HT-29 (cell line): ENCODE data around the gene FBLIM1. TPM values are rescaled to one million over a fixed set of nuclear protein-coding genes. Genes with fewer than 3 reads are reported as not detected.

Source experiments
- DNase-seq: peaks from one replicate; pipeline ENCODE4 v3.0.0-alpha.2; 2015; ENCODE audit warnings: low spot score
- total RNA-seq: library from RNA; depleted of rRNA; stranded (reverse); fragments of >200 nt; shearing (Covaris generic); gene quantifications from 2 replicates; pipeline ENCODE4 v1.2.3, GENCODE V29; 2014

FBLIM1 gene
- total RNA-seq, 1 experiment from 2014 or later = 18.0 TPM

DNA sequence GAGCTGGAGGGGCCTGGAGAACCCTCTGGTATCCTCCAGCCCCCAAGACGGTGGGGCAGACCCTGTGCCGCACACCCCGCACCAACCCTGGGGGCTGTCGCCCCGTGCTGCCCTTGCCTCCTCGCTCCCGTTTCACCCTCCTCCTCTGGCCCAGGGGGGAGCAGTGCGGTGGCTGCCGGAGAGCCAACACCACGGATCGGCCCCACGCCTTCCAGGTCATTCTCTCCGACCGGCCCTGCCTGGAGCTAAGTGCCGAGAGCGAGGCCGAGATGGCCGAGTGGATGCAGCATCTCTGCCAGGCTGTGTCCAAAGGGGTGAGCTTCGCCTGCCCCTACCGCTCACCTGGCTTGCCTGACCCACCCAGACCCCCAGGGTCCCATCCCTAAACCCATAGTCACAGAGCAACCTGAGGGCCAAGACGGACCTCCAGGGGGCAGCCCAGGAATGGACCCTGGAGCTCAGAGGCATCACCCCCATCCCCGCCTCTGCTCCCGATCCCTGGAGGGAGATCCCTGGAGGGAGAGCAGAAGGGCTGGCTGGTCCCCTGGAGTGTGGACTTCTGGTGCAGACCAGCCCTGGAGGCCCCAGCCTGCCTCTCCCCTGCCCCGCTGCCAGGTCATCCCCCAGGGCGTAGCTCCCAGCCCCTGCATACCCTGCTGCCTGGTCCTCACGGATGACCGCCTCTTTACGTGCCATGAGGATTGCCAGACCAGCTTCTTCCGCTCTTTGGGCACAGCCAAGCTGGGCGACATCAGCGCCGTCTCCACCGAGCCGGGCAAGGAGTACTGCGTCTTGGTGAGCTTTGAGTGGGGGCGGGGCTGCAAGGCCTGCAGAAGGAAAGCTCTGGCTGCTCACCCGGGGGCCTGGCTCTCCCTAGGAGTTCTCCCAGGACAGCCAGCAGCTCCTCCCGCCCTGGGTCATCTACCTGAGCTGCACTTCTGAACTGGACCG, 26.6 kb upstream of the FBLIM1 start:
- no peak for DNase-seq

DNA sequence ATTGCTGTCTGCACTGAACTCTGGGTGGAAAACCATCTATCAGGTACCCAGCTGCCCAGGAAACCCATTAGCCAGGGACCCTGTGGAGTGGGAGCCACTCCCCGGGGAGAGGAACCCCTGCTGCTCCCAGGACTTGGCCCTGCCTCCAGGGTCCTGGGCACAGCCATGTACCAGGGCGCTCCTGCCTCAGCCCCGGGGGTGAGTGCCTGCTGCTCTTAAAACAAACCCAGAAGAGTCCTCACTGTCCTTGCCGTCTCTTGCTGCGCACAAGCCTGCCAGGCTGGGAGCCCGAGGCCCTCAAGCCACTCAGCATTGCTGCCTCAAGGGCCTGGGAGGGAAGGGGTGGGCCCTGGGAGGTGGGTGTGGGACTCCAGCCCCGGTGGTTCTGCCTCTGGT, 25.9 kb upstream of the FBLIM1 start:
- no peak for DNase-seq

GRCh38 chr1:15733218-15733725, 25.3 kb upstream of the FBLIM1 start:
- DNase-seq = no peak

DNA sequence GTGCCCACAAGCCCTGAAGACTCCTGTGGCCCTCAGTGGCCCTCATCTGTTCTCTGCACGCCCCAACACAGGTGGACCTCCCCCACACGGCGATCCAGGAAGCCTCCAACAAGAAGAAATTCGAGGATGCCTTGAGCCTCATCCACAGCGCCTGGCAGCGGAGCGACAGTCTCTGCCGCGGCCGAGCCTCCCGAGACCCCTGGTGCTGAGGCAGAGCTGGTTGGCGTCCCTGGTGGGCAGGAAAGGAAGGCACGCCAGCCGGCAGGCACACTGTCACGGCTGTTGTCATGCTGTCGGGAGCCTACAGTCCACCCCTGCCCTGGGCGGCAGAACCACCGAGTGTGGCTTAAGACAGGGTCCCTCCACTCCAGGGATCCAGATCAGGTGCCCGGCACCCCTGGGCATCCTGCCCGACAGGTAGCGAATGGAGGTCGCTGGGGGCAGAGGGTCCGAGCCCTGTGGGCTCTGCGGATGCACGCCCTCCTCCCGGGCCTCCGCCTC, 24.8 kb upstream of the FBLIM1 start:
- DNase-seq = no peak

DNA sequence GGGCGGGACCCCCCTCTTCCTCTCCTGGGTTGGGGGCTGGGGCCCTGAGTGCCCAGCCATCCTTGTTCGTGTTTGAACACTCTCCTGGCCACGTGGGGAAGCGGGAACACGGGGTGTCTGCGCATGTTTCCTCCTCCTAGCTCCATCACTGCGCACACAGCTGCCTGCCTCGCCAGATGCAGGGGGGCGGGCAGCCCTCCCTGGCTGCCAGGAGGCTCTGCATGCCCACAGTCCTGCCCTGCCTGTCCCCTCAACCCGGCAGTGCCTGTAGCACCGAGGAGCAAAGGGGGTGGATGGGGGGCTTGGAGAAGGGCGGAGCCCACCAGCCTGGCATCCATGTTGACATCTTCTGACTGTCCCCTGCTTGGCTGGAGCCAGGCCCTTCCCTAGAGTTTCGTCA, 24.3 kb upstream of the FBLIM1 start:
- no peak for DNase-seq

DNA sequence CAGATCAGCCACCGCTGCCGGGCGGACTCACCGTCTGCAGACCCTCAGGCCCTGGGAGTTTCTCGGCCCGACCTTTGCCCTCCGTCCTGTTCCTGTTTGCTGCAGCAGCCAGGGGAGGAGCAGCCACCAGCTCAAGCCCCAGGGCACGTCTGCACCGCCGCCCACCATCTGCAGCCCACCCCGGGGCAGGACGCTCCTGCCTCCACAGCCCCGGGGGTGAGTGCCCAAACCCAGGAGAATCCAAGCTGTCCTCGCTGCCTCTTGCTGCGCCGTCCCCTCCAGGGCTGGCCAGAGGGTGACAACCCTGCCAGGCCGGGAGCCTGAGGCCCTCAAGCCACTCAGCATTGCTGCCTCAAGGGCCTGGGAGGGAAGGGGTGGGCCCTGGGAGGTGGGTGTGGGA, 23.7 kb upstream of the FBLIM1 start:
- no peak for DNase-seq

- no peak for DNase-seq
Observed at GRCh38 chr1:15735304-15736037, 23.1 kb upstream of the FBLIM1 start.

GRCh38 chr1:15736038-15736891, 22.3 kb upstream of the FBLIM1 start, which contains the start of gene SLC25A34:
SLC25A34 (plus strand) TSS chr1:15736258; CDS start chr1:15736486, 228 bp downstream.
- peak; percentile 67 for DNase-seq

GRCh38 chr1:15736892-15737261, 21.7 kb upstream of the FBLIM1 start:
- no peak for DNase-seq

DNA sequence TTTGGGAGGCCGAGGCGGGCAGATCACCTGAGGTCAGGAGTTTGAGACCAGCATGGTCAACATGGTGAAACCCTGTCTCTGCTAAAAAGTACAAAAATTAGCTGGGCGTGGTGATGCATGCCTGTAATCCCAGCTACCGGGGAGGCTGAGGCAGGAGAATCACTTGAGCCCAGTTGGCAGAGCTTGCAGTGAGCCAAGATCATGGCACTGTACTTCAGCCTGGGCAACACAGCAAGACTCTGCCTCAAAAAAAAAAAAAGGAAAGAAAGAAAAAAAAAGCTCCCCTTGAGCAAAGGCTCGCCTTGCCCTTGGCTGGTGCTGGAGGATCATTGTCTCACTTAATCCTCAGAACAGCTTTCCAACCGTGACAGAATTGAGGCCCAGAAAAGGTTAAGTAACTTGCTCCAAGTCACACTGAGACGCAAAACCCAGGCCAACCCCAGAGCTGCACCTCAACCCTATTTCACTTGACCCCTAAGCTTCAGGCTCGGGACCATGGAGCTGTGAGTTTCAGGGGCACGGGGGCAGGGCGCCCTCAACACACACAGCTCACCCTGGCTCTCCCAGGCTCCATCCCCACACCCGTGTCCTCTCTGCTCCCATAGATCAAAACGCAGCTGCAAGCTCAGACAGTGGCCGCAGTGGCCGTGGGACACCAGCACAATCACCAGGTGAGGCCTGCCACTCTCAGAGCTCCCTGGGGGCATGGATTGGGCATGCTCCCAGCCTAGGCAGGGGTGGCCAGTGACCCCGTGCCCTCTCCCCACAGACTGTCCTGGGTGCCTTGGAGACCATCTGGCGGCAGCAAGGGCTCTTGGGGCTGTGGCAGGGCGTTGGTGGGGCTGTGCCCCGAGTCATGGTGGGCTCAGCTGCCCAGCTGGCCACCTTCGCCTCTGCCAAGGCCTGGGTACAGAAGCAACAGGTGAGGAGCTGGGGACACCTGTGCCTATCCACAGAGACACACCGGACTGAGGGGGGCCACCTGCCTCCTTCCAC, 21.0 kb upstream of the FBLIM1 start:
- no peak for DNase-seq

- DNase-seq = no peak
Observed at GRCh38 chr1:15738416-15739113, 20.0 kb upstream of the FBLIM1 start.

DNA sequence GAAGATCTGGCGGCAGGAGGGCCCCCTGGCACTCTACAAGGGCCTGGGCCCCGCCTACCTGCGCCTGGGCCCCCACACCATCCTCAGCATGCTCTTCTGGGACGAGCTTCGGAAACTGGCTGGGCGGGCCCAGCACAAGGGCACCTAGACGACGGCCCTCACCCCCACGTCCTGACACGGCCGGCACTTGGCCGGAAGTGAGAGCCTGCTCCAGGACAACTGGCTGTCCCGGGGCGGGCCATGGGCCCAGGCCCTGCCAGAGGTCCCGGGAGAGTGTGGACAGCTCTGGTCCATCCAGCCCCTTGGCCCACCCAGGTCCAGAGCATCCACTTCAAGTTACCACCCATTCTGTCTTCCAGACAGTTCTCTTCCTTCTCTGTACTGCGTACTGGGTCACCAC, 19.3 kb upstream of the FBLIM1 start:
- DNase-seq = no peak

- no peak for DNase-seq
Observed at GRCh38 chr1:15739745-15740144, 18.9 kb upstream of the FBLIM1 start.

DNA sequence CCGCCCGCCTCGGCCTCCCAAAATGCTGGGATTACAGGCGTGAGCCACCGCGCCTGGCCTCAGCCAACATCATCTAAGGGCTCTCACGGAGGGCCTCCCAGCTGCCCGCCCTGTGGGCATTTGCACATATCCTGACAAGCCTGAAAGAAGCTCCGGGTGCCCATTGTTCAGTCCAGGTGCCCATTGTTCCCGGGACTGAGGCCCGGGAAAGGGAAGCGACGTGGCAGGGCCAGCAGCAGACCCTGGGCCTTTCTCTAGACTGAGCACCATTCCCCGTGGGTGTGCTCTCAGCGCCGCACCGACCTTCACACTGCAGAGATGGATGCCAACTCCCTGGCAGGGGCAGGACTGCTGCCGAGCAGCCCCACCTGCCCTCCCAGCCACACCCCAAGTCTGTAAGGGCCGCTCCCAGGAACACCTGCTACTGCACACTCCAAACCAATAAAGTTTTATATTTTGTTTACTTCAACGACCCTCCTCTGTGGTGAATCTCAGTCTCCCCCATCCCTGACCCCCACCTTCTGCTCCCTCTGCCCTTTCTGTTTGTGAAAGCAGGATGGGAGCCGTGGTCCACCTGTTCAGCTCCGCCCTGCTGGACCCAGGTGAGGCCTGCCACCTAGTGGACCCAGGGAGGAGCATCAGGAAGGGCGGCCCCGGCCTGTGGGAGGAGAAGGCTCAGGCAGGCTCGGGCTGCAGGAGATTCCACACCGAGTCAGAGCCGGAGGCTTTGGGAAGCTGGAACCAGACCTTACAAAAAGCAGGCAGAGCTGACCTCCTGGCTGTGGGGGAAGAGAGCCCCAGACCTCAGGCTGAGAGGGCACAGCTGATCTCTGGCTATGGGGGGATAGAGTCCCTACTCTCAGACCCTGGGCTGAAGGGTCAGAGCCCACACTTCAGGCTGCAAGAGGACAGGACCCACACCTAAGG, 17.4 kb upstream of the FBLIM1 start:
- peak; percentile 90 for DNase-seq

DNA sequence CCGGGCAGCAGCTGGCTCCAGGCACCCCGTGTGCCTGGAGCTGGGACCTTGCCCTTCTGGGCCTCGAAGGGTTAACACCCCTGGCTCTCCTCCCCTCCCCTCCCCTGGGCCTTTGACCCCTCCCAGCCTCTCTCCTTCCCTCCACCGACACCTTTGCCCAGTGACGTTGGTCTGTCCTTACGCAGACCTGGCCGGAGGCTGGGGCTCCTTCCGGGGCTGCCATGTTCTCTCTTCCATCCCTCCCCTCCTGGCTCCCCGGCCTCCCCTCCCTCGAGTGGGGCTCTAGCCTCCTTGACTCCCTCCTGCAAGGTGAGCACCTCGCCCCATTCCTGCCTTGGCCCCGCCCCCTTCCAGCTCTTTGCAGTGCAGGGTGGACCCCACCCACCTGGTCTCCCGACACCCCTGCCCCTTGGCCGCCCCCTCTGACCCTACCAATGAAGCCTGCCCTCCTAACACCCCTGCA, 16.2 kb upstream of the FBLIM1 start, which contains the start of gene TMEM82:
Gene TMEM82 (plus strand): TSS at position 161 of the 463 bp plus-strand sequence. CDS start 61 bp downstream, at position 222.
- DNase-seq = no peak

DNA sequence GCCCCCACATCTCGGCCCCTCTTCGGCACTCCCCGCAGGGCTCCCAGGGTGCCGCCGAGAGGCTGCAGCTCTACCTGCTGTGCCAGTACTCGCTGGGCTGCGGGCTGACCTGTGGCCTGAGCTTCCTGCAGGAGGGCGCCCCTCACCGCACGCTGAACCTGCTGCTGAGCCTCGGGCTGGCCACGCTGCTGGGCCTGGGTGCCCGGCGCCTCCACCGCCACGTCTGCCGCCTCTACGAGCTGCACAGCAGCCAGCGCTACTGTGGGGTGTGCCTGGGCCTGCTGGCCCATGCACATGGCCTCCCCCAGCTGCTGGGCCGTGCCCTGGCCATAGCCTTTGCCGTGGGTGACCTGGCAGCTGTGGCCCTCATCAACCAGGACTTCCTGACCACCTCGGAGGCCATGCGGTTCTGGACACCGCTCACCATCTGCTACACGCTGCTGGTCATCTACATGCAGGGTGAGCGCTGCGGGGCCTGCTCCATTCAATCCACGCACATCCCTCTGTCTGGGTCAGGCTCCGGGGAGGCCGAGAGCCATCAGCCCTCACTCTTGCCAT, 14.4 kb upstream of the FBLIM1 start:
- no peak for DNase-seq

DNA sequence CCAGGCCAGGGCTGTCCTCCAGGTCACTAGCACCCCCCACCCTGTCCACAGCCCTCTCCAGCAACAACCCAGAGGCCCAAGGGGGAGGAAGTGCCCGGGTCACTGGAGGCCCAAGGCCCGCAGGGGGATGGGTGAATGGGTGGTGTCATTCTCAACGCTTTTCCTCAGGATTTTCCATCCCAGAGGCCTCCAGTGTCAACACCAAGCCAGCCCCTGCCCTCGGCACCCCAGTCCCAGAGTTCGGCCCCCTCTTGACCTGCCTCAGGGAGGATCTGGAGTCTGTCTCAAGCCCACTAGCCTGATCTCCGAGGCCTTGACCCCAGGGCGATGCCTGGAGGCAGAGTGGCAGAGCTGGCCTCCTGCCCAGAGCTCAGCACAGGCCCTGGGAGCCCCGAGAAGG, 11.2 kb upstream of the FBLIM1 start:
- no peak for DNase-seq

DNA sequence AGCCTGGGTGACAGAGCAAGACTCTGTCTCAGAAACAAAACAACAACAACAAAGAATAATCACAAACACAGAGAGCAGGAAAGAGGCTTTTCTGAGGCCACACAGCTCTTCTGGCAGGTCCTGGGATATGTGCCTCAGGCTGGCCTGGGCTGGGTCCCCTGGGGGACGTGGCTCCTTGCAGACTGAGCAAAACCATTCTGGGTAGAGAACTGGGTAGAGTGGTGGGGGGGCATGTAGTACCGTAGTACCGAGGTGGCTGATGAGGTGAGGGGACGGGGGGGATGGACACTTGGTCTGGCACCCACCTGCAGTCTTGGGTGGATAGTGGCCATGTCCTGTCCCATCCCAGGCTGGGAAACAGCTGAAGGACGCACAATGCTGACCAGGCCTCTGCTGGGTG, 10.3 kb upstream of the FBLIM1 start:
- DNase-seq = no peak
